HCT116 (cell line): Measurements from ENCODE around the gene SORCS2. TPM values are rescaled to one million over a fixed set of nuclear protein-coding genes. Genes with fewer than 3 reads are reported as not detected.

Experiments
- ATAC-seq: fragments of 200-7000 bp; cut with Tn5 transposase; 2 replicates; pipeline ENCODE4 v1.9.1; 2020; ENCODE audit warnings: mild to moderate bottlenecking, moderate library complexity
- BruUV-seq: library from RNA; stranded (reverse); fragments of 400-500 nt; replicated peaks from 2 replicates; lab custom pipeline; 2021; lab: Mats Ljungman, UMichigan
- CTCF ChIA-PET: fragments of 300-600 bp; sonication (Branson Sonifier 250); formaldehyde crosslinking; loops from one replicate; lab custom pipeline; 2021; ENCODE audit warnings: antibody characterized with exemption; lab: Charles Lee
- POLR2A ChIA-PET: fragments of 300-600, 350-600 bp; sonication (Branson Sonifier 250); formaldehyde crosslinking; loops from one replicate; lab custom pipeline; 2021; ENCODE audit warnings: antibody characterized with exemption; lab: Charles Lee
- RAD21 ChIA-PET, 2 experiments: fragments of 300-600 bp; sonication (Branson Sonifier 250); formaldehyde crosslinking; loops; one replicate each; lab custom pipeline; 2023; ENCODE audit warnings: low total read pairs in 2 of 2; ENCODE audit not compliant: uncharacterized antibody in 2 of 2, unreplicated experiment in 2 of 2, low non-redundant PET in 1 of 2; lab: Charles Lee
- DNase-seq: peaks from one replicate; pipeline ENCODE4 v3.0.0-alpha.2; 2010; ENCODE audit warnings: low read depth, low spot score
- H2AFZ ChIP-seq: fragments of 200-600 bp; shearing (Covaris generic), sonication (generic); 2 replicates; pipeline ENCODE4 v1.6.1; 2017; ENCODE audit warnings: low read depth, mixed run types, mixed read lengths, antibody characterized with exemption, low read length; ENCODE audit not compliant: poor library complexity, severe bottlenecking
- H3K27ac ChIP-seq: 2 replicates; pipeline ENCODE4 v1.5.1; 2012; ENCODE audit warnings: low read depth, low read length
- H3K27me3 ChIP-seq: fragments of 200-600 bp; sonication (generic); 2 replicates; pipeline ENCODE4 v1.6.1; 2016; ENCODE audit warnings: mixed run types, low read length, mixed read lengths; ENCODE audit not compliant: insufficient read depth
- H3K36me3 ChIP-seq, 2 experiments: fragments of 200-500 bp in 1 of 2; fragments of 200-600 bp in 1 of 2; sonication (Bioruptor generic) in 1 of 2; sonication (generic) in 1 of 2; 2 replicates each; pipeline versions ENCODE4 v1.5.1 to v1.6.1; 2014 to 2016; ENCODE audit warnings: low read length in 2 of 2, inconsistent platforms in 1 of 2, mixed read lengths in 1 of 2, mixed run types in 1 of 2; ENCODE audit not compliant: insufficient read depth in 2 of 2, control insufficient read depth in 1 of 2
- H3K4me1 ChIP-seq, 2 experiments: fragments of 200-600 bp in 1 of 2; sonication (generic) in 1 of 2; 2 replicates each; pipeline versions ENCODE4 v1.5.1 to v1.6.1; 2012 to 2017; ENCODE audit warnings: low read length in 2 of 2, inconsistent platforms in 1 of 2, mild to moderate bottlenecking in 1 of 2, mixed read lengths in 1 of 2, mixed run types in 1 of 2, moderate library complexity in 1 of 2; ENCODE audit not compliant: insufficient read depth in 2 of 2, control insufficient read depth in 1 of 2
- H3K4me2 ChIP-seq: fragments of 200-600 bp; sonication (generic); 2 replicates; pipeline ENCODE4 v1.6.1; 2017; ENCODE audit warnings: mixed run types, low read length, mixed read lengths
- H3K4me3 ChIP-seq, 2 experiments: fragments of 200-600 bp in 1 of 2; sonication (generic) in 1 of 2; replicated peaks in 1 of 2; 2 replicates each; pipeline ENCODE4 v1.5.1; 2011 to 2016; ENCODE audit warnings: low read length in 2 of 2, control low read depth in 1 of 2, low read depth in 1 of 2, mild to moderate bottlenecking in 1 of 2, mixed read lengths in 1 of 2, mixed run types in 1 of 2
- H3K79me2 ChIP-seq: fragments of 200-600 bp; sonication (generic); 2 replicates; pipeline ENCODE4 v1.6.1; 2017; ENCODE audit warnings: mild to moderate bottlenecking, mixed run types, low read length, moderate library complexity, mixed read lengths; ENCODE audit not compliant: insufficient read depth
- H3K9ac ChIP-seq: fragments of 200-600 bp; sonication (generic); 2 replicates; pipeline ENCODE4 v1.6.1; 2016; ENCODE audit warnings: low read length, mixed read lengths
- H3K9me2 ChIP-seq: fragments of 200-600 bp; sonication (generic), shearing (Covaris generic); 2 replicates; pipeline ENCODE4 v1.6.1; 2017; ENCODE audit warnings: mixed run types, mild to moderate bottlenecking, moderate library complexity; ENCODE audit not compliant: insufficient read depth
- H3K9me3 ChIP-seq, 2 experiments: fragments of 200-500 bp in 1 of 2; fragments of 200-600 bp in 1 of 2; sonication (Bioruptor generic) in 1 of 2; sonication (generic) in 1 of 2; 2 replicates each; pipeline ENCODE4 v1.6.1; 2014 to 2017; ENCODE audit warnings: low read length in 2 of 2, mixed read lengths in 2 of 2, inconsistent platforms in 1 of 2, low read depth in 1 of 2, mild to moderate bottlenecking in 1 of 2, mixed run types in 1 of 2, moderate library complexity in 1 of 2; ENCODE audit not compliant: control insufficient read depth in 1 of 2, insufficient read depth in 1 of 2
- H4K20me1 ChIP-seq: fragments of 200-600 bp; sonication (generic), shearing (Covaris generic); 2 replicates; pipeline ENCODE4 v1.6.1; 2017; ENCODE audit warnings: mixed run types, mild to moderate bottlenecking, moderate library complexity; ENCODE audit not compliant: insufficient read depth
- ATF3 ChIP-seq: IDR thresholded peaks from 2 replicates; pipeline ENCODE4 v1.6.1; 2012
- CBX3 ChIP-seq: IDR thresholded peaks from 2 replicates; pipeline ENCODE4 v1.6.1; 2012; ENCODE audit warnings: low read depth
- CEBPB ChIP-seq: IDR thresholded peaks from 2 replicates; pipeline ENCODE4 v1.6.1; 2012; ENCODE audit warnings: low read depth
- EGR1 ChIP-seq: IDR thresholded peaks from 2 replicates; pipeline ENCODE4 v1.6.1; 2012; ENCODE audit warnings: low read depth
- EZH2 ChIP-seq: fragments of 200-600 bp; sonication (generic); IDR thresholded peaks from 2 replicates; pipeline ENCODE4 v1.6.1; 2017; ENCODE audit warnings: antibody characterized with exemption, mixed run types
- FOSL1 ChIP-seq: IDR thresholded peaks from 2 replicates; pipeline ENCODE4 v1.6.1; 2012; ENCODE audit warnings: low read depth
- JUND ChIP-seq: IDR thresholded peaks from 2 replicates; pipeline ENCODE4 v1.6.1; 2012
- POLR2A ChIP-seq: IDR thresholded peaks from 2 replicates; pipeline ENCODE4 v1.7.0; 2011; ENCODE audit warnings: borderline replicate concordance; ENCODE audit not compliant: insufficient read depth, insufficient read length; ENCODE audit errors: extremely low read depth
- REST ChIP-seq: IDR thresholded peaks from 2 replicates; pipeline ENCODE4 v1.6.1; 2012; ENCODE audit warnings: low read depth
- SIN3A ChIP-seq: IDR thresholded peaks from 2 replicates; pipeline ENCODE4 v1.6.1; 2012; ENCODE audit warnings: low read depth
- SP1 ChIP-seq: IDR thresholded peaks from 2 replicates; pipeline ENCODE4 v1.6.1; 2012; ENCODE audit warnings: low read depth
- SRF ChIP-seq: IDR thresholded peaks from 2 replicates; pipeline ENCODE4 v1.6.1; 2012; ENCODE audit warnings: low read depth
- TCF7L2 ChIP-seq: IDR thresholded peaks from 2 replicates; pipeline ENCODE4 v1.7.0; 2011; ENCODE audit warnings: borderline replicate concordance, inconsistent platforms; ENCODE audit not compliant: insufficient read depth, insufficient read length; ENCODE audit errors: extremely low read depth
- ZBTB33 ChIP-seq: IDR thresholded peaks from 2 replicates; pipeline ENCODE4 v1.6.1; 2011; ENCODE audit warnings: mild to moderate bottlenecking, low read length, moderate library complexity; ENCODE audit not compliant: insufficient replicate concordance; ENCODE audit errors: extremely low read depth
- ZFX ChIP-seq: fragments of 450-650 bp; IDR thresholded peaks from 2 replicates; pipeline ENCODE4 v1.6.1; 2017
- intact Hi-C: fragments of 100-400 bp; cut with micrococcal nuclease; formaldehyde crosslinking; loops from 2 replicates; pipeline ENCODE4 v1.10.0; 2022
- total RNA-seq: library from RNA; stranded (reverse); gene quantifications from one replicate; pipeline ENCODE4 v1.2.1, GENCODE V29; 2021; ENCODE audit not compliant: unreplicated experiment

SORCS2 gene
- total RNA-seq, 1 experiment from 2014 or later = 0.37 TPM

- no peaks in the 10 kb centered on the region for H3K9me2 ChIP-seq
- H3K27ac ChIP-seq = no peak overlapping the region
- H3K79me2 ChIP-seq = no peaks in the 10 kb centered on the region
- H3K4me3 ChIP-seq = no peak overlapping the region
- no peak for DNase-seq
- H3K36me3 ChIP-seq = no peaks in the 10 kb centered on the region; a peak in 1 of 4 replicates
- ChIA-PET CTCF (no interaction called here), RAD21 (no interaction called here), POLR2A (no interaction called here)
- H3K27me3 ChIP-seq = no peaks in the 10 kb centered on the region
- ATAC-seq = no peak
- H3K9ac ChIP-seq = no peak overlapping the region
- H4K20me1 ChIP-seq = no peaks in the 10 kb centered on the region
- no TSS peak for BruUV-seq
- H3K9me3 ChIP-seq = no peaks in the 10 kb centered on the region
- H3K4me1 ChIP-seq = no peaks in the 10 kb centered on the region
- intact Hi-C loops = no loop called here
- no peak overlapping the region for H3K4me2 ChIP-seq
- TF ChIP-seq ATF3 = no peak
- no peak for TF ChIP-seq REST
- TF ChIP-seq TCF7L2 = no peak
- TF ChIP-seq EZH2 = no peak
- no peak for TF ChIP-seq ZBTB33
- no peak for TF ChIP-seq CEBPB
- TF ChIP-seq SP1 = no peak
- TF ChIP-seq ZFX = no peak
- no peak for TF ChIP-seq CBX3
- TF ChIP-seq FOSL1 = no peak
- no peak for TF ChIP-seq POLR2A
- no peak for TF ChIP-seq SIN3A
- TF ChIP-seq JUND = no peak
- no peak for TF ChIP-seq EGR1
- TF ChIP-seq SRF = no peak
- H2AFZ ChIP-seq = no peak overlapping the region
Observed at GRCh38 chr4:7786040-7786439, 593.7 kb downstream of the SORCS2 start.
